NCI-H2171 treated with DMSO at 0.1 percent for 48 hours (cell line): ENCODE measurements around the gene SGTA.
"Not testable (repeated sequence)": the region's sequence is repeated elsewhere in the genome, so short reads cannot be mapped to it uniquely, and the experiment has no call there.

ENCODE experiments used
- DNase-seq: peaks from one replicate; lab custom pipeline; 2025; lab: John Stamatoyannopoulos, UW

Gene SGTA

GRCh38 chr19:2782936-2783780 lies at the start of gene SGTA:
Gene SGTA (minus strand): TSS chr19:2783273. CDS start chr19:2769068, 14,205 bp downstream.
- peak; percentile 99 for DNase-seq

GRCh38 chr19:2827840-2828489 lies 44.9 kb upstream of the SGTA start:
- DNase-seq, result no peak

- no peak for DNase-seq
These were observed 43.9 kb upstream of the SGTA start for GRCh38 chr19:2827022-2827421.

- no peak for DNase-seq
These were observed 41.1 kb upstream of the SGTA start for GRCh38 chr19:2824129-2824528.

GRCh38 chr19:2823646-2824045 lies 40.6 kb upstream of the SGTA start:
- DNase-seq, result no peak

GRCh38 chr19:2822846-2823245 lies 39.8 kb upstream of the SGTA start:
- no peak for DNase-seq

GRCh38 chr19:2820112-2820702 lies 37.1 kb upstream of the SGTA start:
- peak; percentile 16 for DNase-seq

- peak; percentile 96 for DNase-seq
These were observed 36.6 kb upstream of the SGTA start, which contains the start of gene ZNF554 for GRCh38 chr19:2819540-2820111. Gene ZNF554 (plus strand): TSS chr19:2819868. CDS start chr19:2820072, 204 bp downstream.

- DNase-seq, result not testable (repeated sequence)
These were observed 34.3 kb upstream of the SGTA start for GRCh38 chr19:2817237-2817829.

GRCh38 chr19:2816641-2817040 lies 33.6 kb upstream of the SGTA start:
- no peak for DNase-seq

- DNase-seq, result no peak
These were observed 32.9 kb upstream of the SGTA start for GRCh38 chr19:2815923-2816322.

GRCh38 chr19:2815191-2815614 lies 32.1 kb upstream of the SGTA start:
- no peak for DNase-seq

GRCh38 chr19:2814426-2814825 lies 31.4 kb upstream of the SGTA start:
- DNase-seq, result no peak

- DNase-seq, result no peak
These were observed 30.4 kb upstream of the SGTA start for GRCh38 chr19:2813235-2814160.

- no peak for DNase-seq
These were observed 29.6 kb upstream of the SGTA start for GRCh38 chr19:2812414-2813234.

- no peak for DNase-seq
These were observed 28.8 kb upstream of the SGTA start for GRCh38 chr19:2811735-2812413.

GRCh38 chr19:2811221-2811722 lies 28.2 kb upstream of the SGTA start:
- no peak for DNase-seq

- no peak for DNase-seq
These were observed 27.3 kb upstream of the SGTA start for GRCh38 chr19:2810141-2811091.
